Measurements from ENCODE around the gene SPTLC3. TPM values are rescaled to one million over a fixed set of nuclear protein-coding genes. Genes with fewer than 3 reads are reported as not detected.
A peak's percentile ranks its signal among the peaks of the same experiment; 100 is the strongest.

Gene SPTLC3
- total and polyA plus RNA-seq, 2 donors (not counting 1 experiment from before 2014, with no cell fraction given): 4.0 TPM

DNA sequence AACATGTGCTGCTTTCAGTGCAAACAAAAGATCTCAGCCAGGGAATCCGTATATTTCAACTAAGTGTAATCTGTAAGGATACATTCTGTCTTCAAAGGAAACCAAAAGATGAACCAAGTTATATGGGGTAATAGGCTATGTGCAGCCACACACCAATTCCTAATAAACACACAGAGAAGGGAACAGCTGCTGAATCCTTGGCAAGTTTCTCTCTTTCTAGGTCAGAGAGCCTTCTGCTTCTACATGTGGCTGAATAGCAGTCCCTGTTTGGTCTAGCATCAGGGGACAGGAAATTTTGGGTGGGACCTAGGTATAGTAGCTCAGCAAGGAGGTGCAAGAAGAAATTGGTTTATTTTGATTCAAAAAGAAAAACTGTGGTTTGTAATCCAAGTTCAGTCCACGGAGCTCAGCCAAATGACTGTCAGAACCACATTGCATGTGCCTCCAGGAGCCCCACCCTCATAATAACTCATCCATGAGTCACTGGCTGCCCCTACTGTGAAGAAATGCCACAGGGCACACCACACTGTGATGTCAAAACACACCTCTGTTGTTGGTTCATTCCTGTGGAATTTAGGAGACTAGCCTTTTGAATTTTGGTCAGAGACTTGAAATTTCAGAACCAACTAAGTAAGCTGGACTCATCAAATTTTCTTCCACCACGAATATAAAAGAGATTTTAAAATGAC lies 21.1 kb downstream of the SPTLC3 start:
- no peak overlapping the region for H2AFZ ChIP-seq (ENCODE audit: low read length)
- H3K4me2 ChIP-seq (ENCODE audit: extremely low read depth, insufficient read depth, low read length): peak overlapping the region; percentile 21
- peak overlapping the region in 1 of 4 experiments; percentile 30 for H3K4me3 ChIP-seq (replicated peaks in 1 of 4; ENCODE audit: control extremely low read depth in 1 of 4, insufficient read depth in 1 of 4, low read depth in 3 of 4, low read length in 4 of 4)

DNA sequence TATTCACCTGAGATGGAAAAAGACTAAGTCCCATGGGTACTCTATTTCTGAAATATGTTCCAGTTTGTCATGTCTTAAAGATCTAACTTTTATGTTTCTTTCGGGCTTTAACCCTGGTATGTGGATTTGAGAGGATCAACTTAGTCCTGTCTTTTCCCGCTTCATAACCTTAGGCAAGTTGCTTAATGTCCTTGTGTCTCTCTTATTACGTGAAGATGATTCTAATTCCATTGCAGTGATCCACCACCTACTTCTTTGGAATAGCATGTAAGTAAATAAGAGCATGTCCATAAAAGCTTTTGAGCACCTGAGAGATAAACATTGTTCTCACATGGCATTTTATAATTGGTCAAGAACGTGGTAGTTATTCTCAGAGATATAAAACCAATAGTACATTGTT lies 23.0 kb downstream of the SPTLC3 start:
- Histone ChIP-seq H3K4me2 (ENCODE audit: extremely low read depth, insufficient read depth, low read length) (no peak overlapping the region), H3K9me3 (ENCODE audit: control insufficient read depth, insufficient read depth, low read depth, low read length) (no peaks in the 10 kb centered on the region), H3K27ac (ENCODE audit: insufficient read depth, low read length) (no peak overlapping the region), H3K4me3 (replicated peaks in 1 of 4; ENCODE audit: control extremely low read depth in 1 of 4, insufficient read depth in 1 of 4, low read depth in 3 of 4, low read length in 4 of 4) (no peak overlapping the region), H3K4me1 (ENCODE audit: control insufficient read depth, extremely low read depth, insufficient read depth, low read length) (no peaks in the 10 kb centered on the region), H4K20me1 (ENCODE audit: control insufficient read depth, extremely low read depth, insufficient read depth, low read length) (no peaks in the 10 kb centered on the region), H3K9ac (ENCODE audit: insufficient read depth, low read length) (no peak overlapping the region), H2AFZ (ENCODE audit: low read length) (no peak overlapping the region), H3K27me3 (ENCODE audit: control insufficient read depth, insufficient read depth, low read length) (no peaks in the 10 kb centered on the region), H3K79me2 (ENCODE audit: control insufficient read depth, insufficient read depth, low read length) (no peaks in the 10 kb centered on the region), H3K36me3 (ENCODE audit: control insufficient read depth, insufficient read depth, low read length) (no peaks in the 10 kb centered on the region)
- TF ChIP-seq EZH2 (IDR thresholded peaks at IDR 0.05; ENCODE audit: low read length, missing control alignments): no peak
- TF ChIP-seq, protein P1, sequence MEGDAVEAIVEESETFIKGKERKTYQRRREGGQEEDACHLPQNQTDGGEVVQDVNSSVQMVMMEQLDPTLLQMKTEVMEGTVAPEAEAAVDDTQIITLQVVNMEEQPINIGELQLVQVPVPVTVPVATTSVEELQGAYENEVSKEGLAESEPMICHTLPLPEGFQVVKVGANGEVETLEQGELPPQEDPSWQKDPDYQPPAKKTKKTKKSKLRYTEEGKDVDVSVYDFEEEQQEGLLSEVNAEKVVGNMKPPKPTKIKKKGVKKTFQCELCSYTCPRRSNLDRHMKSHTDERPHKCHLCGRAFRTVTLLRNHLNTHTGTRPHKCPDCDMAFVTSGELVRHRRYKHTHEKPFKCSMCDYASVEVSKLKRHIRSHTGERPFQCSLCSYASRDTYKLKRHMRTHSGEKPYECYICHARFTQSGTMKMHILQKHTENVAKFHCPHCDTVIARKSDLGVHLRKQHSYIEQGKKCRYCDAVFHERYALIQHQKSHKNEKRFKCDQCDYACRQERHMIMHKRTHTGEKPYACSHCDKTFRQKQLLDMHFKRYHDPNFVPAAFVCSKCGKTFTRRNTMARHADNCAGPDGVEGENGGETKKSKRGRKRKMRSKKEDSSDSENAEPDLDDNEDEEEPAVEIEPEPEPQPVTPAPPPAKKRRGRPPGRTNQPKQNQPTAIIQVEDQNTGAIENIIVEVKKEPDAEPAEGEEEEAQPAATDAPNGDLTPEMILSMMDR (conservative IDR thresholded peaks at IDR 0.05 in 1 of 2, IDR thresholded peaks at IDR 0.05 in 1 of 2; ENCODE audit: low read depth in 1 of 2, low read length in 2 of 2): no peak
- DNase-seq (ENCODE audit: low read depth in 2 of 2): no peak

More for the DNA sequence above, 21.1 kb downstream of the SPTLC3 start:
- no peaks in the 10 kb centered on the region for H3K79me2 ChIP-seq (ENCODE audit: control insufficient read depth, insufficient read depth, low read length)
- no peak overlapping the region for H3K27ac ChIP-seq (ENCODE audit: insufficient read depth, low read length)
- no peaks in the 10 kb centered on the region for H3K27me3 ChIP-seq (ENCODE audit: control insufficient read depth, insufficient read depth, low read length)
- peak; percentile 89 to 97 for DNase-seq (ENCODE audit: low read depth in 2 of 2)
- TF ChIP-seq, protein P1 (conservative IDR thresholded peaks at IDR 0.05 in 1 of 2, IDR thresholded peaks at IDR 0.05 in 1 of 2; ENCODE audit: low read depth in 1 of 2, low read length in 2 of 2): no peak
- no peak for TF ChIP-seq EZH2 (IDR thresholded peaks at IDR 0.05; ENCODE audit: low read length, missing control alignments)
- no peaks in the 10 kb centered on the region for H3K36me3 ChIP-seq (ENCODE audit: control insufficient read depth, insufficient read depth, low read length)
- H4K20me1 ChIP-seq (ENCODE audit: control insufficient read depth, extremely low read depth, insufficient read depth, low read length): no peaks in the 10 kb centered on the region
- no peaks in the 10 kb centered on the region for H3K9me3 ChIP-seq (ENCODE audit: control insufficient read depth, insufficient read depth, low read depth, low read length)
- H3K4me1 ChIP-seq (ENCODE audit: control insufficient read depth, extremely low read depth, insufficient read depth, low read length): no peaks in the 10 kb centered on the region
- H3K9ac ChIP-seq (ENCODE audit: insufficient read depth, low read length): no peak overlapping the region

DNA sequence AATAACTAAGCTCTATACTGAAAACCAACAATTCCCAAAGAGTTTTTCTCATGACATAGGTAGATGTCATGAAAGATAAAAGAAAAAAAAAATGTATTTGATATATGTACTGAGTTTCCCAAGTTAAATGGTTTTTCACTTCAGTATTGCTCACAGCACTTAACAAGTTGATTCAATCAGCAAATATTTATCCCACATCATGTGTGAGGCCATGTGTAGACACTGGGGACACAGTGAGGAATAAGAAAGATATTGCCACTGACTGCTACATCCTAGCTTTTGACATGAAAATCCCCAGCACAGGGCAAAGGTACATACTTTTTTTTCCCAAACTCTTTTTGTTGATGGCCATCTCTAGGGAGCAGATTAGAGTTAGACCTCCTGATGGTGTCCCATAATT lies 25.3 kb downstream of the SPTLC3 start:
- H3K36me3 ChIP-seq (ENCODE audit: control insufficient read depth, insufficient read depth, low read length): no peaks in the 10 kb centered on the region
- H3K4me3 ChIP-seq (replicated peaks in 1 of 4; ENCODE audit: control extremely low read depth in 1 of 4, insufficient read depth in 1 of 4, low read depth in 3 of 4, low read length in 4 of 4): no peak overlapping the region
- H3K27ac ChIP-seq (ENCODE audit: insufficient read depth, low read length): no peak overlapping the region
- no peak overlapping the region for H3K9ac ChIP-seq (ENCODE audit: insufficient read depth, low read length)
- DNase-seq (ENCODE audit: low read depth in 2 of 2): no peak
- H2AFZ ChIP-seq (ENCODE audit: low read length): no peak overlapping the region
- H3K4me2 ChIP-seq (ENCODE audit: extremely low read depth, insufficient read depth, low read length): no peak overlapping the region
- no peaks in the 10 kb centered on the region for H3K27me3 ChIP-seq (ENCODE audit: control insufficient read depth, insufficient read depth, low read length)
- no peaks in the 10 kb centered on the region for H3K4me1 ChIP-seq (ENCODE audit: control insufficient read depth, extremely low read depth, insufficient read depth, low read length)
- TF ChIP-seq EZH2 (IDR thresholded peaks at IDR 0.05; ENCODE audit: low read length, missing control alignments): no peak
- TF ChIP-seq, protein P1 (conservative IDR thresholded peaks at IDR 0.05 in 1 of 2, IDR thresholded peaks at IDR 0.05 in 1 of 2; ENCODE audit: low read depth in 1 of 2, low read length in 2 of 2): no peak
- H4K20me1 ChIP-seq (ENCODE audit: control insufficient read depth, extremely low read depth, insufficient read depth, low read length): no peaks in the 10 kb centered on the region
- no peaks in the 10 kb centered on the region for H3K79me2 ChIP-seq (ENCODE audit: control insufficient read depth, insufficient read depth, low read length)
- no peaks in the 10 kb centered on the region for H3K9me3 ChIP-seq (ENCODE audit: control insufficient read depth, insufficient read depth, low read depth, low read length)

All from fibroblast of lung (primary cell).